ENCODE results near the gene CDCA4. TPM values are rescaled to one million over a fixed set of nuclear protein-coding genes. Genes with fewer than 3 reads are reported as not detected.
A peak's percentile ranks its signal among the peaks of the same experiment; 100 is the strongest.

The CDCA4 gene
- total RNA-seq, 1 experiment from 2014 or later, result 111 TPM

- H3K36me3 ChIP-seq (replicated peaks; ENCODE audit: control insufficient read depth, insufficient read depth, low read length), result no peaks in the 10 kb centered on the region
- peaks cover 35% of the 10 kb centered on the region for H3K27me3 ChIP-seq (ENCODE audit: control insufficient read depth, insufficient read depth, low read length)
- H3K4me3 ChIP-seq (ENCODE audit: insufficient read depth, low read depth, low read length), result no peak overlapping the region
- DNase-seq, result peak; percentile 81
Observed at GRCh38 chr14:104975481-104976197, 45.2 kb downstream of the CDCA4 start.

- H3K27me3 ChIP-seq (ENCODE audit: control insufficient read depth, insufficient read depth, low read length), result peaks cover 32% of the 10 kb centered on the region
- H3K4me3 ChIP-seq (ENCODE audit: insufficient read depth, low read depth, low read length), result no peak overlapping the region
- DNase-seq, result no peak
- H3K36me3 ChIP-seq (replicated peaks; ENCODE audit: control insufficient read depth, insufficient read depth, low read length), result no peaks in the 10 kb centered on the region
Observed at GRCh38 chr14:104974665-104975390, 46.1 kb downstream of the CDCA4 start.

- Histone ChIP-seq H3K4me3 (ENCODE audit: insufficient read depth, low read depth, low read length) (no peak overlapping the region), H3K27me3 (ENCODE audit: control insufficient read depth, insufficient read depth, low read length) (peaks cover 25% of the 10 kb centered on the region), H3K36me3 (replicated peaks; ENCODE audit: control insufficient read depth, insufficient read depth, low read length) (no peaks in the 10 kb centered on the region)
- no peak for DNase-seq
Observed at GRCh38 chr14:104974146-104974541, 46.7 kb downstream of the CDCA4 start.

GRCh38 chr14:104973385-104974145 is 47.3 kb downstream of the CDCA4 start:
- no peak for DNase-seq
- Histone ChIP-seq H3K4me3 (ENCODE audit: insufficient read depth, low read depth, low read length) (no peak overlapping the region), H3K27me3 (ENCODE audit: control insufficient read depth, insufficient read depth, low read length) (peaks cover 20% of the 10 kb centered on the region), H3K36me3 (replicated peaks; ENCODE audit: control insufficient read depth, insufficient read depth, low read length) (no peaks in the 10 kb centered on the region)

GRCh38 chr14:104973135-104973384 is 47.8 kb downstream of the CDCA4 start:
- Histone ChIP-seq H3K4me3 (ENCODE audit: insufficient read depth, low read depth, low read length) (no peak overlapping the region), H3K36me3 (replicated peaks; ENCODE audit: control insufficient read depth, insufficient read depth, low read length) (no peaks in the 10 kb centered on the region), H3K27me3 (ENCODE audit: control insufficient read depth, insufficient read depth, low read length) (peaks cover 19% of the 10 kb centered on the region)
- DNase-seq, result no peak

- H3K4me3 ChIP-seq (ENCODE audit: insufficient read depth, low read depth, low read length), result no peak overlapping the region
- no peaks in the 10 kb centered on the region for H3K36me3 ChIP-seq (replicated peaks; ENCODE audit: control insufficient read depth, insufficient read depth, low read length)
- H3K27me3 ChIP-seq (ENCODE audit: control insufficient read depth, insufficient read depth, low read length), result peaks cover 15% of the 10 kb centered on the region
- no peak for DNase-seq
Observed at GRCh38 chr14:104972301-104973134, 48.4 kb downstream of the CDCA4 start.

GRCh38 chr14:104971447-104972240 is 49.2 kb downstream of the CDCA4 start:
- Histone ChIP-seq H3K27me3 (ENCODE audit: control insufficient read depth, insufficient read depth, low read length) (peaks cover 6% of the 10 kb centered on the region), H3K36me3 (replicated peaks; ENCODE audit: control insufficient read depth, insufficient read depth, low read length) (no peaks in the 10 kb centered on the region), H3K4me3 (ENCODE audit: insufficient read depth, low read depth, low read length) (no peak overlapping the region)
- DNase-seq, result no peak

GRCh38 chr14:104970231-104971068 is 50.4 kb downstream of the CDCA4 start:
- H3K36me3 ChIP-seq (replicated peaks; ENCODE audit: control insufficient read depth, insufficient read depth, low read length), result no peaks in the 10 kb centered on the region
- no peak overlapping the region for H3K4me3 ChIP-seq (ENCODE audit: insufficient read depth, low read depth, low read length)
- peak; percentile 84 for DNase-seq
- H3K27me3 ChIP-seq (ENCODE audit: control insufficient read depth, insufficient read depth, low read length), result peaks cover 1% of the 10 kb centered on the region

GRCh38 chr14:104969741-104970230 is 51.1 kb downstream of the CDCA4 start:
- Histone ChIP-seq H3K36me3 (replicated peaks; ENCODE audit: control insufficient read depth, insufficient read depth, low read length) (no peaks in the 10 kb centered on the region), H3K4me3 (ENCODE audit: insufficient read depth, low read depth, low read length) (no peak overlapping the region), H3K27me3 (ENCODE audit: control insufficient read depth, insufficient read depth, low read length) (peaks cover 1% of the 10 kb centered on the region)
- no peak for DNase-seq

- Histone ChIP-seq H3K4me3 (ENCODE audit: insufficient read depth, low read depth, low read length) (no peak overlapping the region), H3K27me3 (ENCODE audit: control insufficient read depth, insufficient read depth, low read length) (peaks cover 1% of the 10 kb centered on the region), H3K36me3 (replicated peaks; ENCODE audit: control insufficient read depth, insufficient read depth, low read length) (no peaks in the 10 kb centered on the region)
- DNase-seq, result peak; percentile 71
Observed at GRCh38 chr14:104968541-104969401, 52.1 kb downstream of the CDCA4 start.

GRCh38 chr14:104968153-104968527 is 52.7 kb downstream of the CDCA4 start:
- DNase-seq, result peak; percentile 91
- Histone ChIP-seq H3K27me3 (ENCODE audit: control insufficient read depth, insufficient read depth, low read length) (peaks cover 1% of the 10 kb centered on the region), H3K36me3 (replicated peaks; ENCODE audit: control insufficient read depth, insufficient read depth, low read length) (no peaks in the 10 kb centered on the region), H3K4me3 (ENCODE audit: insufficient read depth, low read depth, low read length) (peak overlapping the region; percentile 32; the same call in 1 of the 2 replicates)

- DNase-seq, result peak; percentile 91
- no peaks in the 10 kb centered on the region for H3K36me3 ChIP-seq (replicated peaks; ENCODE audit: control insufficient read depth, insufficient read depth, low read length)
- peak overlapping the region; percentile 32; the same call in 1 of the 2 replicates for H3K4me3 ChIP-seq (ENCODE audit: insufficient read depth, low read depth, low read length)
- peaks cover 1% of the 10 kb centered on the region for H3K27me3 ChIP-seq (ENCODE audit: control insufficient read depth, insufficient read depth, low read length)
Observed at GRCh38 chr14:104967386-104968152, 53.3 kb downstream of the CDCA4 start.
